B cell (primary cell): Measurements from ENCODE around the gene DSP. TPM values are rescaled to one million over a fixed set of nuclear protein-coding genes. Genes with fewer than 3 reads are reported as not detected.

Experiments
- ATAC-seq: fragments of 200-7000 bp; cut with Tn5 transposase; one replicate; pipeline ENCODE4 v1.10.0; 2021; ENCODE audit warnings: low read depth, mild to moderate bottlenecking, moderate number of reproducible peaks, moderate library complexity
- CTCF ChIA-PET: fragments of 350-600 bp; sonication (Branson Sonifier 250); formaldehyde crosslinking; loops from one replicate; lab custom pipeline; 2021; ENCODE audit warnings: antibody characterized with exemption, inconsistent platforms; lab: Charles Lee
- POLR2A ChIA-PET: fragments of 350-600 bp; sonication (Branson Sonifier 250); formaldehyde crosslinking; loops from one replicate; lab custom pipeline; 2021; ENCODE audit warnings: antibody characterized with exemption; lab: Charles Lee
- DNase-seq: peaks from one replicate; pipeline ENCODE4 v3.0.0; 2013
- H2AFZ ChIP-seq: 2 replicates; pipeline ENCODE4 v1.6.1; 2012; ENCODE audit warnings: mild to moderate bottlenecking, low read depth, low read length; ENCODE audit not compliant: insufficient read depth, poor library complexity, severe bottlenecking
- H3K27ac ChIP-seq, 2 donors: 1 replicate in 1 of 2; 2 replicates in 1 of 2; pipeline ENCODE4 v1.5.1; 2012 to 2013; ENCODE audit warnings: low read length in 2 of 2, mild to moderate bottlenecking in 2 of 2, moderate library complexity in 1 of 2
- H3K27me3 ChIP-seq, 4 experiments: fragments of 200-600 bp in 1 of 4; sonication (generic) in 1 of 4; replicated peaks in 1 of 4; 1 replicate in 2 of 4; 2 replicates in 2 of 4; pipeline versions ENCODE4 v1.6.1 to v1.7.0; 2013 to 2016; ENCODE audit warnings: low read length in 3 of 4, mild to moderate bottlenecking in 2 of 4, mixed read lengths in 1 of 4, moderate library complexity in 1 of 4; ENCODE audit not compliant: insufficient read depth in 4 of 4, control insufficient read depth in 3 of 4; ENCODE audit errors: control extremely low read depth in 1 of 4
- H3K36me3 ChIP-seq, 2 experiments: replicated peaks in 1 of 2; 1 replicate in 1 of 2; 2 replicates in 1 of 2; pipeline versions ENCODE4 v1.6.1 to v1.7.1; 2013; ENCODE audit warnings: low read length in 1 of 2; ENCODE audit not compliant: insufficient read depth in 2 of 2, control insufficient read depth in 1 of 2; ENCODE audit errors: control extremely low read depth in 1 of 2, extremely low read depth in 1 of 2
- H3K4me1 ChIP-seq, 2 donors: fragments of 200-600 bp in 1 of 2; sonication (generic) in 1 of 2; 1 replicate in 1 of 2; 2 replicates in 1 of 2; pipeline versions ENCODE4 v1.5.1 to v1.6.1; 2013 to 2017; ENCODE audit warnings: low read length in 2 of 2; ENCODE audit not compliant: control insufficient read depth in 2 of 2, insufficient read depth in 2 of 2
- H3K4me2 ChIP-seq: replicated peaks from 2 replicates; pipeline ENCODE3; 2012; ENCODE audit warnings: mild to moderate bottlenecking, low read depth, low read length; ENCODE audit not compliant: poor library complexity, severe bottlenecking
- H3K4me3 ChIP-seq, 5 experiments: fragments of 200-600 bp in 1 of 5; sonication (generic) in 1 of 5; 1 replicate in 3 of 5; 2 replicates in 2 of 5; pipeline versions ENCODE4 v1.5.1 to v1.7.0; 2011 to 2016; ENCODE audit warnings: low read length in 4 of 5, mild to moderate bottlenecking in 4 of 5, low read depth in 2 of 5, control low read depth in 1 of 5, moderate library complexity in 1 of 5; ENCODE audit not compliant: insufficient read depth in 1 of 5; ENCODE audit errors: control extremely low read depth in 1 of 5, extremely low read depth in 1 of 5
- H3K79me2 ChIP-seq: fragments of 200-600 bp; sonication (generic); one replicate; pipeline ENCODE4 v1.6.0; 2016; ENCODE audit warnings: low read length; ENCODE audit not compliant: control insufficient read depth, insufficient read depth
- H3K9ac ChIP-seq: fragments of 200-600 bp; sonication (generic); 2 replicates; pipeline ENCODE4 v1.6.1; 2017; ENCODE audit warnings: mild to moderate bottlenecking, low read length, moderate library complexity
- H3K9me3 ChIP-seq, 3 donors: one replicate each; pipeline versions ENCODE4 v1.6.1 to v1.7.1; 2013; ENCODE audit warnings: low read length in 2 of 3; ENCODE audit not compliant: control insufficient read depth in 2 of 3, insufficient read depth in 1 of 3; ENCODE audit errors: control extremely low read depth in 1 of 3
- H4K20me1 ChIP-seq: 2 replicates; pipeline ENCODE4 v1.6.0; 2012; ENCODE audit warnings: mild to moderate bottlenecking, low read length; ENCODE audit not compliant: insufficient read depth, control insufficient read depth, poor library complexity, severe bottlenecking
- H3K27ac Mint-ChIP-seq: one replicate; pipeline ENCODE4 v1.8.0; 2021; ENCODE audit warnings: mixed read lengths
- H3K27me3 Mint-ChIP-seq: one replicate; pipeline ENCODE4 v1.8.0; 2021; ENCODE audit warnings: mixed read lengths
- H3K4me1 Mint-ChIP-seq: one replicate; pipeline ENCODE4 v1.8.0; 2021; ENCODE audit warnings: mixed read lengths
- H3K4me3 Mint-ChIP-seq: one replicate; pipeline ENCODE4 v1.8.0; 2021; ENCODE audit warnings: mixed read lengths
- H3K9me3 Mint-ChIP-seq: one replicate; pipeline ENCODE4 v1.8.0; 2022; ENCODE audit warnings: mixed read lengths; ENCODE audit not compliant: insufficient read depth
- EZH2 ChIP-seq: IDR thresholded peaks from 2 replicates; pipeline ENCODE4 v1.6.1; 2012; ENCODE audit warnings: borderline replicate concordance, low read depth, mild to moderate bottlenecking, moderate library complexity, low read length; ENCODE audit not compliant: insufficient read depth, poor library complexity, severe bottlenecking
- WGBS: methylation state at CpG from one replicate; pipeline ENCODE4 v1.1.5; 2013; ENCODE audit warnings: missing lambda C conversion rate; ENCODE audit not compliant: insufficient coverage; 5-methylcytosine and 5-hydroxymethylcytosine counted together
- intact Hi-C: fragments of 100-400 bp; cut with micrococcal nuclease; formaldehyde crosslinking; loops from one replicate; pipeline ENCODE4 v1.10.0; 2022
- polyA plus RNA-seq: library from polyadenylated mRNA; depleted of rRNA; stranded (reverse); fragments of >200 nt; gene quantifications from 2 replicates; pipeline ENCODE4 v1.2.3, GENCODE V29; 2012
- total RNA-seq, 2 donors: library from RNA; stranded (reverse); fragments of 120-200 nt in 1 of 2; gene quantifications; 1 replicate in 1 of 2; 2 replicates in 1 of 2; pipeline versions ENCODE4 v1.2.3 to v1.2.4, GENCODE V29; 2013 to 2022
- TF ChIP-seq, protein P1 (sequence below): fragments of 200-600 bp; IDR thresholded peaks from one replicate; pipeline ENCODE4 v1.8.0; 2022; ENCODE audit warnings: antibody characterized with exemption, mild to moderate bottlenecking

Gene DSP
- total and polyA plus RNA-seq, 2 donors (not counting 1 experiment from before 2014, with no cell fraction given) = not detected

DNA sequence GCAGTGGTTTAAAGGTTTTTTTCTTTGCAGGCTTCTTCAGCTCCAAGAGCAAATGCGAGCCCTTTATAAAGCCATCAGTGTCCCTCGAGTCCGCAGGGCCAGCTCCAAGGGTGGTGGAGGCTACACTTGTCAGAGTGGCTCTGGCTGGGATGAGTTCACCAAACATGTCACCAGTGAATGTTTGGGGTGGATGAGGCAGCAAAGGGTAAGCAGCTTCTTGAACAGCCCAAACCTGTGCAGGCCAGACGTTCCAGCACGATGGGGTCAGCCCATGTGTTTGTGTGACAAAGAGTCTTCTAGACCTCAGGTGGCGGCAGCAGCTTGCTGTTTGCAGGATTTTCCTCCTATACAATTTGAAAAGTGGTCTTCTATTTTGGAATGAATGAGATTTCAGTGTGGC lies 17.7 kb downstream of the DSP start:
- Histone ChIP-seq H3K79me2 (no peaks in the 10 kb centered on the region), H3K27me3 (peaks cover 0 to 4% (median 1%) of the 10 kb centered on the region in 4 experiments), H3K9me3 (peaks cover 0 to 3% (median 0%) of the 10 kb centered on the region in 3 donors), H3K4me3 (no peak overlapping the region), H3K4me2 (no peak overlapping the region), H2AFZ (no peak overlapping the region), H3K27ac (no peak overlapping the region), H3K36me3 (no peaks in the 10 kb centered on the region), H3K4me1 (no peaks in the 10 kb centered on the region), H4K20me1 (no peaks in the 10 kb centered on the region), H3K9ac (no peak overlapping the region)
- H3K4me1 Mint-ChIP-seq = no peaks in the 10 kb centered on the region
- ChIA-PET POLR2A (interaction anchor here (0.5 kb wide), 1 partner anchor 485 kb away, joined by 4 read pairs; no protein-coding TSS in a partner anchor), CTCF (no interaction called here)
- no peak for DNase-seq
- no peak for ATAC-seq
- no peak overlapping the region for H3K27ac Mint-ChIP-seq
- H3K4me3 Mint-ChIP-seq = no peak overlapping the region
- intact Hi-C loops = no loop called here
- no peak for TF ChIP-seq EZH2
- TF ChIP-seq, protein P1, sequence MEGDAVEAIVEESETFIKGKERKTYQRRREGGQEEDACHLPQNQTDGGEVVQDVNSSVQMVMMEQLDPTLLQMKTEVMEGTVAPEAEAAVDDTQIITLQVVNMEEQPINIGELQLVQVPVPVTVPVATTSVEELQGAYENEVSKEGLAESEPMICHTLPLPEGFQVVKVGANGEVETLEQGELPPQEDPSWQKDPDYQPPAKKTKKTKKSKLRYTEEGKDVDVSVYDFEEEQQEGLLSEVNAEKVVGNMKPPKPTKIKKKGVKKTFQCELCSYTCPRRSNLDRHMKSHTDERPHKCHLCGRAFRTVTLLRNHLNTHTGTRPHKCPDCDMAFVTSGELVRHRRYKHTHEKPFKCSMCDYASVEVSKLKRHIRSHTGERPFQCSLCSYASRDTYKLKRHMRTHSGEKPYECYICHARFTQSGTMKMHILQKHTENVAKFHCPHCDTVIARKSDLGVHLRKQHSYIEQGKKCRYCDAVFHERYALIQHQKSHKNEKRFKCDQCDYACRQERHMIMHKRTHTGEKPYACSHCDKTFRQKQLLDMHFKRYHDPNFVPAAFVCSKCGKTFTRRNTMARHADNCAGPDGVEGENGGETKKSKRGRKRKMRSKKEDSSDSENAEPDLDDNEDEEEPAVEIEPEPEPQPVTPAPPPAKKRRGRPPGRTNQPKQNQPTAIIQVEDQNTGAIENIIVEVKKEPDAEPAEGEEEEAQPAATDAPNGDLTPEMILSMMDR = no peak
- 88% methylated on average over 5 of the region's 6 CpGs for WGBS
- H3K27me3 Mint-ChIP-seq = peaks cover 53% of the 10 kb centered on the region
- no peaks in the 10 kb centered on the region for H3K9me3 Mint-ChIP-seq

- ChIA-PET CTCF (no interaction called here), POLR2A (interaction anchor here (0.5 kb wide), 1 partner anchor 486 kb away, joined by 4 read pairs; no protein-coding TSS in a partner anchor)
- no peaks in the 10 kb centered on the region for H4K20me1 ChIP-seq
- H3K4me3 Mint-ChIP-seq = no peak overlapping the region
- no peak overlapping the region for H3K27ac Mint-ChIP-seq
- H3K4me1 Mint-ChIP-seq = no peaks in the 10 kb centered on the region
- ATAC-seq = no peak
- no peaks in the 10 kb centered on the region for H3K4me1 ChIP-seq
- H2AFZ ChIP-seq = no peak overlapping the region
- TF ChIP-seq, protein P1 = no peak
- no peak for TF ChIP-seq EZH2
- no peaks in the 10 kb centered on the region for H3K36me3 ChIP-seq
- no peak overlapping the region for H3K4me3 ChIP-seq
- DNase-seq = no peak
- no peak overlapping the region for H3K27ac ChIP-seq
- intact Hi-C loops = no loop called here
- WGBS = 100% methylated on average over 1 of the region's 2 CpGs
- no peaks in the 10 kb centered on the region for H3K9me3 Mint-ChIP-seq
- peaks cover 0 to 4% (median 1%) of the 10 kb centered on the region in 4 experiments for H3K27me3 ChIP-seq
- peaks cover 0 to 3% (median 0%) of the 10 kb centered on the region in 3 donors for H3K9me3 ChIP-seq
- H3K79me2 ChIP-seq = no peaks in the 10 kb centered on the region
- peaks cover 54% of the 10 kb centered on the region for H3K27me3 Mint-ChIP-seq
- H3K4me2 ChIP-seq = no peak overlapping the region
- H3K9ac ChIP-seq = no peak overlapping the region
Measured at GRCh38 chr6:7559651-7560385, 18.3 kb downstream of the DSP start.
